ENCODE results near the gene CSNK2A2. TPM values are rescaled to one million over a fixed set of nuclear protein-coding genes. Genes with fewer than 3 reads are reported as not detected.

The CSNK2A2 gene
- total and polyA plus RNA-seq, 2 donors (not counting 3 experiments of a cell fraction or from before 2014, with no cell fraction given): 43.3 to 125 TPM

GRCh38 chr16:58128711-58129096 lies 69.2 kb downstream of the CSNK2A2 start:
- DNase-seq (ENCODE audit: low read depth, low spot score) (no peak), FAIRE-seq (no peak)
- Histone ChIP-seq H3K27ac (ENCODE audit: insufficient read depth, low read depth, low read length) (peak overlapping the region; percentile 67), H3K9ac (replicated peaks; ENCODE audit: extremely low read depth, insufficient read depth, low read length) (peak overlapping the region; percentile 82), H2AFZ (ENCODE audit: low read depth, low read length) (peak overlapping the region; percentile 86), H3K27me3 (ENCODE audit: control insufficient read depth in 2 of 2, insufficient read depth in 2 of 2, low read length in 2 of 2) (no peaks in the 10 kb centered on the region), H4K20me1 (replicated peaks; ENCODE audit: control insufficient read depth, extremely low read depth, insufficient read depth, low read length) (peaks cover 3% of the 10 kb centered on the region), H3K79me2 (ENCODE audit: control insufficient read depth, insufficient read depth, low read length) (peaks cover 46% of the 10 kb centered on the region), H3K36me3 (ENCODE audit: control insufficient read depth in 2 of 2, extremely low read depth in 1 of 2, insufficient read depth in 2 of 2, low read length in 2 of 2) (no peaks in the 10 kb centered on the region), H3K4me2 (ENCODE audit: insufficient read depth, low read length) (peak overlapping the region; percentile 84), H3K9me1 (replicated peaks; ENCODE audit: control insufficient read depth, extremely low read depth, insufficient read depth, low read length) (no peaks in the 10 kb centered on the region), H3K4me1 (ENCODE audit: control insufficient read depth, extremely low read depth, insufficient read depth, low read length) (peaks cover 28% of the 10 kb centered on the region), H3K4me3 (replicated peaks in 1 of 3; ENCODE audit: insufficient read depth in 1 of 3, low read depth in 1 of 3, low read length in 3 of 3) (peak overlapping the region; percentile 64 to 72 (median 72)), H3K9me3 (replicated peaks; ENCODE audit: control insufficient read depth, insufficient read depth, low read length) (no peaks in the 10 kb centered on the region)
- dilution Hi-C loops (cut with MboI; ENCODE audit: extremely low pct_ligation_motif_present, low sequenced_read_pairs): no loop called here
- BruUV-seq (replicated peaks): no TSS peak
- intact Hi-C loops (cut with micrococcal nuclease): loop anchor here (2.0 to 10.0 kb wide), 4 partner anchors 32 to 394 kb away; partner anchors contain the start of gene KATNB1
- no peak for TF ChIP-seq CTCF (IDR thresholded peaks at IDR 0.05; ENCODE audit: extremely low read depth in 1 of 2, insufficient read depth in 1 of 2, low read depth in 1 of 2, low read length in 2 of 2)
- no peak for TF ChIP-seq POLR2AphosphoS5 (IDR thresholded peaks at IDR 0.05; ENCODE audit: insufficient read depth, low read depth, low read length)
- no peak for TF ChIP-seq MYC (IDR thresholded peaks at IDR 0.05; ENCODE audit: low read depth, low read length)
- no peak for TF ChIP-seq FOS (IDR thresholded peaks at IDR 0.05; ENCODE audit: borderline replicate concordance, insufficient read depth, low read length)
- TF ChIP-seq MAX (IDR thresholded peaks at IDR 0.05; ENCODE audit: insufficient read depth, insufficient read length): no peak
- TF ChIP-seq POLR2A (IDR thresholded peaks at IDR 0.05; ENCODE audit: low read depth, low read length): no peak
- no peak for TF ChIP-seq JUN (IDR thresholded peaks at IDR 0.05; ENCODE audit: borderline replicate concordance, insufficient read depth, insufficient read length, low read depth)
- TF ChIP-seq EZH2 (IDR thresholded peaks at IDR 0.05; ENCODE audit: borderline replicate concordance, low read depth, low read length, severe bottlenecking): no peak
- TF ChIP-seq GATA2 (IDR thresholded peaks at IDR 0.05; ENCODE audit: insufficient read depth, insufficient read length, low read depth, low read length): no peak
- ChIA-PET CTCF (interaction anchor here (0.8 to 4.3 kb wide), 14 partner anchors 13 to 128 kb away, joined by 3 to 48 read pairs (median 4); partner anchors contain the start of genes MMP15, USB1 and ZNF319), POLR2A (interaction anchor here (0.8 to 1.4 kb wide), 5 partner anchors 10 to 364 kb away, joined by 3 to 8 read pairs (median 3); partner anchors contain the start of gene MMP15)

Measured in endothelial cell of umbilical vein (primary cell).